GM23248 (cell line): ENCODE results near the gene CSKMT. TPM values are rescaled to one million over a fixed set of nuclear protein-coding genes. Genes with fewer than 3 reads are reported as not detected.

Source experiments
- DNase-seq: peaks from one replicate; pipeline ENCODE4 v3.0.0-alpha.2; 2015
- H2AFZ ChIP-seq: fragments of 200-600 bp; sonication (generic); 2 replicates; pipeline ENCODE4 v1.6.1; 2016; ENCODE audit warnings: antibody characterized with exemption
- H3F3A ChIP-seq: fragments of 200-600 bp; sonication (generic); 2 replicates; pipeline ENCODE4 v1.6.1; 2016; ENCODE audit warnings: mild to moderate bottlenecking, antibody characterized with exemption, mixed run types; ENCODE audit not compliant: insufficient read depth
- H3K27ac ChIP-seq: fragments of 200-600 bp; sonication (generic); 2 replicates; pipeline ENCODE4 v1.5.1; 2016; ENCODE audit warnings: mild to moderate bottlenecking
- H3K27me3 ChIP-seq: fragments of 200-600 bp; sonication (generic); replicated peaks from 2 replicates; pipeline ENCODE4 v1.6.1; 2016; ENCODE audit warnings: mild to moderate bottlenecking; ENCODE audit not compliant: insufficient read depth
- H3K36me3 ChIP-seq: fragments of 200-600 bp; sonication (generic); 2 replicates; pipeline ENCODE4 v1.6.1; 2016; ENCODE audit warnings: low read depth, mild to moderate bottlenecking
- H3K4me1 ChIP-seq: fragments of 200-600 bp; sonication (generic); 2 replicates; pipeline ENCODE4 v1.6.1; 2016; ENCODE audit warnings: mild to moderate bottlenecking; ENCODE audit not compliant: insufficient read depth
- H3K4me2 ChIP-seq: fragments of 200-600 bp; sonication (generic); one replicate; pipeline ENCODE4 v1.6.1; 2016; ENCODE audit warnings: mild to moderate bottlenecking; ENCODE audit not compliant: unreplicated experiment
- H3K4me3 ChIP-seq: fragments of 200-600 bp; sonication (generic); 2 replicates; pipeline ENCODE4 v1.5.1; 2016; ENCODE audit warnings: mild to moderate bottlenecking
- H3K79me2 ChIP-seq: fragments of 200-600 bp; sonication (generic); 2 replicates; pipeline ENCODE4 v1.6.1; 2016; ENCODE audit warnings: mild to moderate bottlenecking; ENCODE audit not compliant: insufficient read depth
- H3K9ac ChIP-seq: fragments of 200-600 bp; sonication (generic); 2 replicates; pipeline ENCODE4 v1.6.1; 2016; ENCODE audit warnings: mild to moderate bottlenecking
- H3K9me2 ChIP-seq: fragments of 200-600 bp; sonication (generic); 2 replicates; pipeline ENCODE4 v1.6.1; 2016; ENCODE audit warnings: mixed run types, mild to moderate bottlenecking, moderate library complexity; ENCODE audit not compliant: insufficient read depth
- H3K9me3 ChIP-seq: fragments of 200-600 bp; sonication (generic); one replicate; pipeline ENCODE4 v1.6.1; 2017; ENCODE audit warnings: low read depth
- H4K20me1 ChIP-seq: fragments of 200-600 bp; sonication (generic); 2 replicates; pipeline ENCODE4 v1.6.0; 2016; ENCODE audit not compliant: insufficient read depth
- EZH2 ChIP-seq: fragments of 200-600 bp; sonication (generic); IDR thresholded peaks from 2 replicates; pipeline ENCODE4 v1.6.1; 2018; ENCODE audit warnings: antibody characterized with exemption, mild to moderate bottlenecking; ENCODE audit not compliant: insufficient read depth, poor library complexity, severe bottlenecking
- EZH2phosphoT487 ChIP-seq: fragments of 200-600 bp; sonication (generic); IDR thresholded peaks from 2 replicates; pipeline ENCODE4 v1.6.1; 2018; ENCODE audit warnings: antibody characterized with exemption, moderate library complexity, mild to moderate bottlenecking, low read depth; ENCODE audit not compliant: insufficient read depth
- WGBS, 2 experiments: methylation state at CpG; one replicate each; pipeline ENCODE4 v1.1.6; 2015 to 2017; ENCODE audit warnings: low lambda C conversion rate in 2 of 2, low coverage in 1 of 2; ENCODE audit errors: missing lambda C conversion rate in 2 of 2; 5-methylcytosine and 5-hydroxymethylcytosine counted together
- in situ Hi-C: fragments of 300-500 bp; cut with MboI; formaldehyde crosslinking; loops from 2 replicates; pipeline ENCODE4 v1.15.0; 2020
- polyA plus RNA-seq: library from polyadenylated mRNA; unstranded; fragments of >200 nt; fragmentation: Nextera tagmentation; extraction: Ambion mirVana; gene quantifications from 2 replicates; pipeline ENCODE4 v1.2.1, GENCODE V29; 2016
- total RNA-seq: library from RNA; depleted of rRNA; stranded (reverse); fragments of >200 nt; shearing (Covaris generic); gene quantifications from 2 replicates; pipeline ENCODE4 v1.2.3, GENCODE V29; 2014

The CSKMT gene
- total and polyA plus RNA-seq, 2 experiments from 2014 or later: 3.6 to 5.4 TPM

DNA sequence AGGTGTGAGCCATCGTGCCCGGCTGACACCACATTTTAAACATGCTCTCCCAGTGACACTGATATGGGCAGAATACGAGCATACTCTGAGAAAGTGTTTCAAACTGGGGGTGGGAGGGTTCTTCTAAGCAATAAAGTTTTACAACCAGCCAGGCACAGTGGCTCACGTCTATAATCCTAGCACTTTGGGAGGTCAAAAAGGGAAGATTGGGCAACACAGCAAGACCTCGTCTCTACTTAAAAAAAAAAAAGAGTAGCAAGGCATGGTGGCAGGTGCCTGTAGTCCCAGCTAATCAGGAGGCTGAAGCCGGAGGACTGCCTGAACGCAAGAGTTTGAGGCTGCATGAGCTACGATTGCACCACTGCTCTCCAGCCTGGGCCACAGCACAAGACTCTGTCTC lies 20.9 kb upstream of the CSKMT start:
- no peak overlapping the region for H3K4me3 ChIP-seq
- no peak for TF ChIP-seq EZH2phosphoT487
- TF ChIP-seq EZH2: no peak
- H3K9me3 ChIP-seq: no peaks in the 10 kb centered on the region
- H3K4me2 ChIP-seq: no peak overlapping the region
- H3K27ac ChIP-seq: peak overlapping the region; percentile 26; the same call in 1 of the 2 replicates
- 75% methylated on average over 8 of the region's 8 CpGs for WGBS, 2 experiments
- peaks cover 76% of the 10 kb centered on the region for H3K79me2 ChIP-seq
- no peak for DNase-seq
- H2AFZ ChIP-seq: no peak overlapping the region
- H4K20me1 ChIP-seq: no peaks in the 10 kb centered on the region
- in situ Hi-C loops: no loop called here
- H3K9me2 ChIP-seq: no peaks in the 10 kb centered on the region
- peaks cover 7% of the 10 kb centered on the region for H3K36me3 ChIP-seq
- peaks cover 10% of the 10 kb centered on the region; the same call in 1 of the 2 replicates for H3F3A ChIP-seq
- H3K9ac ChIP-seq: 0 out of 2 replicates have a peak overlapping the region, but pooled peaks have one; percentile 98
- H3K27me3 ChIP-seq: no peaks in the 10 kb centered on the region
- peaks cover 14% of the 10 kb centered on the region for H3K4me1 ChIP-seq

DNA sequence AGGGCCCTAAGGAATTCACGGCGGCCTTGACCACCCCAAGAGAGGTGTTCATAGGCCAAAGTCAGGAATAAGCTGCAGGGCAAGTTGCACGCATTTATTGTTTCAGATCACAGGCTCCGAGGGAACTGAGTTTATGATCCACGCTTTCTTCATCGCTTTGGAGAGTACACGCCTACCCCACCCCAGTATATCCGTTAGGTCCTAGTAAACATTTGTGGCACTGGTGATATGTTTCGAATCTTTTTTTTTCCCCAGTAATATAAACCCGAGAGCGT lies 19.5 kb upstream of the CSKMT start:
- H2AFZ ChIP-seq: 0 out of 2 replicates have a peak overlapping the region, but pooled peaks have one; percentile 59
- 7 to 11% methylated on average over 11 of the region's 11 CpGs for WGBS, 2 experiments

DNA sequence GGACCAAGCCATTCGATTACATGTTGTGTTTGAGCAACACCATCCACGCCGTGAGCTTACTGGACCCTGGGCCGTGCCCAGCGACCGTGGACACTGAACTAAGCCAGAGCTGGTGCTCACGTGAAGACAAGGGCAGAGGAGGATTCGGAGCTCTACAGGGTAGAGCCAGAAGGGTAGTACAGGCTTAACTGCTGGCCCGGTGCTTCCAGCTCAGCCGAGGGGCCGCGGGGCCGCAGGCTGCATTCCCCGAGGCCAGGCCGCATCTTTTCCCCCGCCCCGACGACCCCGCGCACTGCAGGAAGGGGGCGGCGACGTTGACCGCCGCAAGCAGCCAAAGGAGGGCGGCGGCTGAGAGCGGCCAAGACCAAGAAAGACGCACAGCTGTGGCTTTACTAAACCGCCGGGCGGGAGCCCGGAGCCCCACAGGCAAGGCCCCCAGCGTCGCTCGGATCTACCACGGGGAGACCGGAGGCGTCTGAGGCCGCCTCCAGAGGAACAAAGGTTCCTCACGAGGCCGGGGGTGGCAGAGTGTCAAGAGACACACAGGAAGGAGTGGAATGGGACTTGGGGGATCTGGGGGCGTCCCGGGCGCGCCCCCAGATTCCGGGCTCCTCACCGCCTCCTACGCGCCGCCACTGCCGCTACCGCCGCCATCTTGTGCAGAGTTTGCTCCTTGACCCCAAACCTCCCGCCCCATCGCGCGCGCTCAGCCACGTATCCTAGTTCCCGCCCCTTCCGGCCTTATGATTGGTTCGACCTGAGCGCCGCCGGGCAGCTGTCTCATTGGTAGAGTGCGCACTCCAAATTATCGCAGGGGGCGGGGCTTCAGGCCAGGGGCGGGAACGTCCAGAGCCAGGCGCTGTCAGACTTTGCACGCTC lies 18.9 kb upstream of the CSKMT start, which contains the start of gene GANAB:
GANAB (minus strand) TSS at position 668 of the 879 bp plus-strand sequence; CDS start at position 654, 14 bp downstream.
- Histone ChIP-seq H3K9me3 (no peaks in the 10 kb centered on the region), H3K27ac (peak within 1 kb of the TSS; percentile 91), H3K4me2 (peak within 1 kb of the TSS; percentile 90), H3K4me3 (peak within 1 kb of the TSS; percentile 87), H3K9me2 (no peaks in the 10 kb centered on the region), H3F3A (peaks cover 10% of the 10 kb centered on the region; the same call in 1 of the 2 replicates), H2AFZ (peak within 1 kb of the TSS; percentile 59), H4K20me1 (no peaks in the 10 kb centered on the region), H3K79me2 (peaks cover 76% of the 10 kb centered on the region), H3K27me3 (no peaks in the 10 kb centered on the region), H3K4me1 (peaks cover 14% of the 10 kb centered on the region), H3K9ac (peak within 1 kb of the TSS; percentile 98), H3K36me3 (peaks cover 7% of the 10 kb centered on the region)
- DNase-seq: peak; percentile 100
- 1% methylated on average over 67 to 71 of the region's 73 CpGs for WGBS, 2 experiments
- in situ Hi-C loops: no loop called here
- no peak for TF ChIP-seq EZH2
- TF ChIP-seq EZH2phosphoT487: no peak

More for the DNA sequence above, 19.5 kb upstream of the CSKMT start:
- DNase-seq: no peak
- peaks cover 76% of the 10 kb centered on the region for H3K79me2 ChIP-seq
- in situ Hi-C loops: no loop called here
- peaks cover 7% of the 10 kb centered on the region for H3K36me3 ChIP-seq
- H3K9ac ChIP-seq: peak overlapping the region; percentile 98
- no peaks in the 10 kb centered on the region for H4K20me1 ChIP-seq
- no peaks in the 10 kb centered on the region for H3K9me2 ChIP-seq
- TF ChIP-seq EZH2phosphoT487: no peak
- no peak for TF ChIP-seq EZH2
- H3K9me3 ChIP-seq: no peaks in the 10 kb centered on the region
- no peaks in the 10 kb centered on the region for H3K27me3 ChIP-seq
- peak overlapping the region; percentile 87 for H3K4me3 ChIP-seq
- H3K27ac ChIP-seq: peak overlapping the region; percentile 91
- H3F3A ChIP-seq: peaks cover 10% of the 10 kb centered on the region; the same call in 1 of the 2 replicates
- peaks cover 14% of the 10 kb centered on the region for H3K4me1 ChIP-seq
- peak overlapping the region; percentile 90 for H3K4me2 ChIP-seq

- H3K4me1 ChIP-seq: peaks cover 21% of the 10 kb centered on the region
- H2AFZ ChIP-seq: no peak overlapping the region
- H3K27me3 ChIP-seq: no peaks in the 10 kb centered on the region
- peak overlapping the region; percentile 32 for H3K4me3 ChIP-seq
- no peaks in the 10 kb centered on the region for H4K20me1 ChIP-seq
- H3K27ac ChIP-seq: peak overlapping the region; percentile 73
- no peak for TF ChIP-seq EZH2phosphoT487
- no peak for TF ChIP-seq EZH2
- no peaks in the 10 kb centered on the region for H3K9me3 ChIP-seq
- DNase-seq: no peak
- 48 to 49% methylated on average over 32 of the region's 32 CpGs for WGBS, 2 experiments
- H3F3A ChIP-seq: peaks cover 10% of the 10 kb centered on the region; the same call in 1 of the 2 replicates
- H3K9ac ChIP-seq: peak overlapping the region; percentile 60
- peaks cover 7% of the 10 kb centered on the region for H3K36me3 ChIP-seq
- H3K79me2 ChIP-seq: peaks cover 76% of the 10 kb centered on the region
- H3K4me2 ChIP-seq: peak overlapping the region; percentile 64
- in situ Hi-C loops: no loop called here
- no peaks in the 10 kb centered on the region for H3K9me2 ChIP-seq
Measured at GRCh38 chr11:62646825-62647608, 18.1 kb upstream of the CSKMT start.
